Suprapubic skin (tissue), 3 donors: ENCODE results near the gene PRAMEF18.
"Not testable (repeated sequence)": the region's sequence is repeated elsewhere in the genome, so short reads cannot be mapped to it uniquely, and the experiment has no call there.

Experiments used
- POLR2A ChIP-seq, 2 donors: fragments of 450-650 bp; IDR thresholded peaks; one replicate each; pipeline ENCODE4 v1.6.1; 2017; ENCODE audit warnings: antibody characterized with exemption in 2 of 2, mild to moderate bottlenecking in 2 of 2, moderate library complexity in 2 of 2
- TF ChIP-seq, protein P1 (sequence below), 2 donors: fragments of 200-600 bp in 1 of 2; fragments of 450-650 bp in 1 of 2; sonication (generic) in 1 of 2; IDR thresholded peaks; one replicate each; pipeline ENCODE4 v1.5.1; 2016 to 2019; ENCODE audit warnings: antibody characterized with exemption in 2 of 2, mild to moderate bottlenecking in 1 of 2, moderate library complexity in 1 of 2

DNA sequence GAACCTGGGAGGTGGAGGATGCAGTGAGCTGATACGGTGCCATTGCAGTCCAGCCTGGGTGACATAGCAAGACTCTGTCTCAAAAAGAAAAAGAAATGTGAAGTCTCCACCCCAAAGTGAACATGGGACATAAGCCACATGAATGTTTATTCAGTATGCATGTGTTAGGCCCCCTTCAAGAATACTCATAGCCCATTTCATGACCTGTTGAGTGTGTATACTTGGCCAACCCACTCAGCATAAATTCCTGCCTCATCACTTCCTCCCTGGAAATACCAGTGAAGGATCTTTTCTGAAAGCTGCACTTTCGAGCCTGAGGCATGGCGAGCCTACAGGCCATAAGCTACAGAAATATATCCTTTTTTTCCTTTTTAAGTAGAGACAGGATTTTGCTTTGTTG lies 6.8 kb downstream of the PRAMEF18 start:
- TF ChIP-seq, protein P1, sequence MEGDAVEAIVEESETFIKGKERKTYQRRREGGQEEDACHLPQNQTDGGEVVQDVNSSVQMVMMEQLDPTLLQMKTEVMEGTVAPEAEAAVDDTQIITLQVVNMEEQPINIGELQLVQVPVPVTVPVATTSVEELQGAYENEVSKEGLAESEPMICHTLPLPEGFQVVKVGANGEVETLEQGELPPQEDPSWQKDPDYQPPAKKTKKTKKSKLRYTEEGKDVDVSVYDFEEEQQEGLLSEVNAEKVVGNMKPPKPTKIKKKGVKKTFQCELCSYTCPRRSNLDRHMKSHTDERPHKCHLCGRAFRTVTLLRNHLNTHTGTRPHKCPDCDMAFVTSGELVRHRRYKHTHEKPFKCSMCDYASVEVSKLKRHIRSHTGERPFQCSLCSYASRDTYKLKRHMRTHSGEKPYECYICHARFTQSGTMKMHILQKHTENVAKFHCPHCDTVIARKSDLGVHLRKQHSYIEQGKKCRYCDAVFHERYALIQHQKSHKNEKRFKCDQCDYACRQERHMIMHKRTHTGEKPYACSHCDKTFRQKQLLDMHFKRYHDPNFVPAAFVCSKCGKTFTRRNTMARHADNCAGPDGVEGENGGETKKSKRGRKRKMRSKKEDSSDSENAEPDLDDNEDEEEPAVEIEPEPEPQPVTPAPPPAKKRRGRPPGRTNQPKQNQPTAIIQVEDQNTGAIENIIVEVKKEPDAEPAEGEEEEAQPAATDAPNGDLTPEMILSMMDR (IDR thresholded peaks at IDR 0.05): not testable (repeated sequence)
- not testable (repeated sequence) for TF ChIP-seq POLR2A (IDR thresholded peaks at IDR 0.05)
